SU-DHL-6 (cell line): Measurements from ENCODE around the gene B4GALT3.

Experiments
- H2AFZ ChIP-seq: fragments of 200-600 bp; sonication (generic); 2 replicates; pipeline ENCODE4 v1.6.1; 2014; ENCODE audit warnings: low read depth, mild to moderate bottlenecking, moderate library complexity, mixed read lengths, antibody characterized with exemption, low read length; ENCODE audit not compliant: severe bottlenecking
- H3F3A ChIP-seq: fragments of 200-600 bp; shearing (Covaris generic); 2 replicates; pipeline ENCODE4 v1.6.0; 2016; ENCODE audit warnings: antibody characterized with exemption, mild to moderate bottlenecking; ENCODE audit not compliant: insufficient read depth
- H3K27ac ChIP-seq: fragments of 200-600 bp; sonication (generic); 2 replicates; pipeline ENCODE4 v1.5.1; 2016; ENCODE audit warnings: low read depth, mild to moderate bottlenecking, low read length, moderate library complexity, mixed read lengths
- H3K27me3 ChIP-seq: fragments of 200-600 bp; sonication (generic), shearing (Covaris generic); 2 replicates; pipeline ENCODE4 v1.6.0; 2014; ENCODE audit warnings: mild to moderate bottlenecking, low read length
- H3K36me3 ChIP-seq: fragments of 200-600 bp; sonication (generic); 2 replicates; pipeline ENCODE4 v1.6.1; 2014; ENCODE audit warnings: mild to moderate bottlenecking, low read length, mixed read lengths
- H3K4me2 ChIP-seq: fragments of 300-600, 200-600 bp; shearing (Covaris generic), sonication (generic); 2 replicates; pipeline ENCODE4 v1.6.0; 2014; ENCODE audit warnings: low read length, low read depth, mild to moderate bottlenecking; ENCODE audit not compliant: poor library complexity, severe bottlenecking
- H3K4me3 ChIP-seq: fragments of 200-600 bp; sonication (generic); 2 replicates; pipeline ENCODE4 v1.5.1; 2014; ENCODE audit warnings: antibody characterized with exemption, low read length, mild to moderate bottlenecking, mixed read lengths; ENCODE audit not compliant: insufficient read depth, poor library complexity, severe bottlenecking
- H3K79me2 ChIP-seq: fragments of 200-600 bp; sonication (generic); 2 replicates; pipeline ENCODE4 v1.6.1; 2014; ENCODE audit warnings: mild to moderate bottlenecking, low read length, moderate library complexity; ENCODE audit not compliant: insufficient read depth
- H3K9ac ChIP-seq: fragments of 200-600 bp; sonication (generic); 2 replicates; pipeline ENCODE4 v1.7.0; 2014; ENCODE audit warnings: mild to moderate bottlenecking, low read length
- H3K9me2 ChIP-seq: fragments of 200-600 bp; sonication (generic); replicated peaks from 2 replicates; pipeline ENCODE4 v1.6.1; 2014; ENCODE audit warnings: low read length; ENCODE audit not compliant: insufficient read depth
- H3K9me3 ChIP-seq: fragments of 200-600 bp; sonication (generic); 2 replicates; pipeline ENCODE4 v1.6.1; 2014; ENCODE audit warnings: low read length, mixed read lengths; ENCODE audit not compliant: insufficient read depth
- H4K20me1 ChIP-seq: fragments of 200-600 bp; sonication (generic); 2 replicates; pipeline ENCODE4 v1.6.1; 2014; ENCODE audit warnings: low read depth, mild to moderate bottlenecking, antibody characterized with exemption, low read length, moderate library complexity, mixed read lengths
- CTCF ChIP-seq: fragments of 200-600 bp; sonication (generic); IDR thresholded peaks from one replicate; pipeline ENCODE4 v1.5.1; 2017; ENCODE audit warnings: antibody characterized with exemption, mild to moderate bottlenecking, low read length, moderate library complexity; ENCODE audit not compliant: insufficient read depth, poor library complexity, severe bottlenecking
- EZH2phosphoT487 ChIP-seq: fragments of 200-600 bp; sonication (generic), shearing (Covaris generic); conservative IDR thresholded peaks from 2 replicates; pipeline ENCODE4 v1.6.1; 2018; ENCODE audit warnings: mild to moderate bottlenecking, antibody characterized with exemption, low read length, moderate library complexity, mixed read lengths

Gene B4GALT3

GRCh38 chr1:161161652-161162051 is 15.7 kb downstream of the B4GALT3 start:
- TF ChIP-seq CTCF (no peak), EZH2phosphoT487 (no peak)
- no peak overlapping the region for H3K9ac ChIP-seq
- H3K27ac ChIP-seq: no peak overlapping the region
- H3K79me2 ChIP-seq: peaks cover 6% of the 10 kb centered on the region; the same call in 1 of the 2 replicates
- H4K20me1 ChIP-seq: no peaks in the 10 kb centered on the region
- no peak overlapping the region for H3K4me2 ChIP-seq
- no peaks in the 10 kb centered on the region for H3K9me2 ChIP-seq
- H3K36me3 ChIP-seq: no peaks in the 10 kb centered on the region
- H3F3A ChIP-seq: peaks cover 17% of the 10 kb centered on the region; the same call in 1 of the 2 replicates
- H3K27me3 ChIP-seq: no peaks in the 10 kb centered on the region
- no peak overlapping the region for H2AFZ ChIP-seq
- no peaks in the 10 kb centered on the region for H3K9me3 ChIP-seq
- no peak overlapping the region for H3K4me3 ChIP-seq

- Histone ChIP-seq H3K27me3 (no peaks in the 10 kb centered on the region), H3K36me3 (no peaks in the 10 kb centered on the region), H3K9me2 (no peaks in the 10 kb centered on the region), H2AFZ (no peak overlapping the region), H4K20me1 (no peaks in the 10 kb centered on the region), H3F3A (peaks cover 15% of the 10 kb centered on the region; the same call in 1 of the 2 replicates), H3K79me2 (peaks cover 6% of the 10 kb centered on the region; the same call in 1 of the 2 replicates), H3K4me2 (no peak overlapping the region), H3K9ac (peak overlapping the region; percentile 96; the same call in 1 of the 2 replicates), H3K27ac (no peak overlapping the region), H3K4me3 (no peak overlapping the region), H3K9me3 (no peaks in the 10 kb centered on the region)
- TF ChIP-seq CTCF (no peak), EZH2phosphoT487 (no peak)
These were observed 16.6 kb downstream of the B4GALT3 start for GRCh38 chr1:161160671-161161145.

GRCh38 chr1:161159913-161160243 is 17.4 kb downstream of the B4GALT3 start:
- Histone ChIP-seq H4K20me1 (no peaks in the 10 kb centered on the region), H3K4me2 (peak overlapping the region; percentile 97), H2AFZ (peak overlapping the region; percentile 96), H3K9me2 (no peaks in the 10 kb centered on the region), H3K27me3 (no peaks in the 10 kb centered on the region), H3K9ac (peak overlapping the region; percentile 96), H3K36me3 (no peaks in the 10 kb centered on the region), H3F3A (peaks cover 10% of the 10 kb centered on the region; the same call in 1 of the 2 replicates), H3K9me3 (no peaks in the 10 kb centered on the region), H3K27ac (peak overlapping the region; percentile 59), H3K4me3 (peak overlapping the region; percentile 87), H3K79me2 (peaks cover 6% of the 10 kb centered on the region; the same call in 1 of the 2 replicates)
- TF ChIP-seq CTCF: no peak
- no peak for TF ChIP-seq EZH2phosphoT487
